Hepatocyte (in vitro differentiated cells): Measurements from ENCODE around the gene SLC35E1.

ENCODE experiments used
- CTCF ChIP-seq: fragments of 200-600 bp; sonication (generic); IDR thresholded peaks from 2 replicates; pipeline ENCODE4 v1.5.1; 2016; ENCODE audit warnings: antibody characterized with exemption, mild to moderate bottlenecking; ENCODE audit not compliant: poor library complexity
- EZH2 ChIP-seq: fragments of 200-600 bp; sonication (generic); IDR thresholded peaks from 2 replicates; pipeline ENCODE4 v1.6.1; 2016; ENCODE audit warnings: antibody characterized with exemption, mild to moderate bottlenecking, borderline replicate concordance

- no peak for TF ChIP-seq CTCF
- no peak for TF ChIP-seq EZH2
Observed at GRCh38 chr19:16559780-16560276, 12.4 kb downstream of the SLC35E1 start.
